HEK293 (cell line): Measurements from ENCODE around the gene C6orf89.

Experiments used
- CTCF ChIA-PET: fragments of 350-600 bp; formaldehyde crosslinking; extraction: SDS; loops from one replicate; lab custom pipeline; 2021; ENCODE audit warnings: antibody characterized with exemption; lab: Yijun Ruan, JAX
- POLR2A ChIA-PET: fragments of 300-600 bp; formaldehyde crosslinking; extraction: SDS; loops from one replicate; lab custom pipeline; 2020; ENCODE audit warnings: antibody characterized with exemption, inconsistent platforms; lab: Yijun Ruan, JAX
- H3K27ac ChIP-seq: fragments of 200-500 bp; sonication (Bioruptor generic); 2 replicates; pipeline ENCODE4 v1.5.1; 2014; ENCODE audit warnings: low read depth, low read length, control low read depth, inconsistent platforms; ENCODE audit errors: extremely low read depth
- H3K36me3 ChIP-seq, 2 experiments: fragments of 200-500 bp in 1 of 2; sonication (Bioruptor generic) in 1 of 2; 1 replicate in 1 of 2; 2 replicates in 1 of 2; pipeline ENCODE4 v1.5.1; 2014 to 2017; ENCODE audit warnings: inconsistent platforms in 2 of 2, low read length in 2 of 2; ENCODE audit not compliant: control insufficient read depth in 2 of 2, insufficient read depth in 1 of 2
- H3K4me1 ChIP-seq: fragments of 200-500 bp; sonication (Bioruptor generic); 2 replicates; pipeline ENCODE4 v1.5.1; 2014; ENCODE audit warnings: mild to moderate bottlenecking, low read length, inconsistent platforms; ENCODE audit not compliant: control insufficient read depth, insufficient read depth
- H3K4me3 ChIP-seq: 2 replicates; pipeline ENCODE4 v1.5.1; 2011; ENCODE audit warnings: low read depth, mild to moderate bottlenecking, control low read depth, low read length, moderate library complexity
- H3K9me3 ChIP-seq: fragments of 200-500 bp; sonication (Bioruptor generic); 2 replicates; pipeline ENCODE4 v1.5.1; 2014; ENCODE audit warnings: low read depth, low read length, inconsistent platforms; ENCODE audit not compliant: control insufficient read depth, insufficient read depth
- ELK4 ChIP-seq: IDR thresholded peaks from 2 replicates; pipeline ENCODE4 v1.6.1; 2011; ENCODE audit warnings: mild to moderate bottlenecking, low read depth, low read length, borderline replicate concordance
- PRDM10 ChIP-seq: fragments of 450-650 bp; formaldehyde crosslinking; IDR thresholded peaks from 2 replicates; pipeline ENCODE4 v1.5.1; 2016; ENCODE audit warnings: missing biosample characterization, missing genetic modification characterization
- SP3 ChIP-seq: fragments of 450-650 bp; formaldehyde crosslinking; IDR thresholded peaks from 2 replicates; pipeline ENCODE4 v1.5.1; 2016; ENCODE audit warnings: missing biosample characterization, missing genetic modification characterization
- ZIC2 ChIP-seq: fragments of 450-650 bp; formaldehyde crosslinking; IDR thresholded peaks from 2 replicates; pipeline ENCODE4 v1.5.1; 2016; ENCODE audit warnings: missing biosample characterization, missing genetic modification characterization
- ZNF37A ChIP-seq: fragments of 450-650 bp; IDR thresholded peaks from 2 replicates; pipeline ENCODE4 v1.5.1; 2018; ENCODE audit warnings: missing biosample characterization, missing genetic modification characterization
- ZNF394 ChIP-seq: fragments of 450-650 bp; formaldehyde crosslinking; IDR thresholded peaks from 2 replicates; pipeline ENCODE4 v1.5.1; 2016; ENCODE audit warnings: missing biosample characterization, missing genetic modification characterization, mild to moderate bottlenecking, moderate library complexity, borderline replicate concordance
- ZNF433 ChIP-seq: fragments of 450-650 bp; formaldehyde crosslinking; IDR thresholded peaks from 2 replicates; pipeline ENCODE4 v1.5.1; 2016; ENCODE audit warnings: missing biosample characterization, missing genetic modification characterization, low read depth
- ZNF585B ChIP-seq: fragments of 450-650 bp; formaldehyde crosslinking; IDR thresholded peaks from 2 replicates; pipeline ENCODE4 v1.5.1; 2016; ENCODE audit warnings: missing biosample characterization, missing genetic modification characterization

The C6orf89 gene

GRCh38 chr6:36969988-36970891, 84.5 kb downstream of the C6orf89 start:
- TF ChIP-seq ELK4, result no peak
- TF ChIP-seq SP3 (tag by site-specific recombination), result no peak
- TF ChIP-seq ZNF433 (tag by site-specific recombination), result no peak
- peak; percentile 68 for TF ChIP-seq PRDM10 (tag by site-specific recombination)
- TF ChIP-seq ZNF37A (tag by site-specific recombination), result no peak
- TF ChIP-seq ZNF585B (tag by site-specific recombination), result no peak
- ChIA-PET CTCF (interaction anchor here (0.5 to 1.6 kb wide), 2 partner anchors 48 to 65 kb away, joined by 4 read pairs; no protein-coding TSS in a partner anchor), POLR2A (interaction anchor here (1.1 to 1.6 kb wide), 2 partner anchors 16 kb away, joined by 4 to 6 read pairs; partner anchors contain the start of gene MTCH1)
- Histone ChIP-seq H3K9me3 (no peaks in the 10 kb centered on the region), H3K4me1 (no peaks in the 10 kb centered on the region), H3K4me3 (no peak overlapping the region), H3K36me3 (peaks cover 13 to 84% of the 10 kb centered on the region in 2 experiments; a peak in 2 of 3 replicates), H3K27ac (no peak overlapping the region)

DNA sequence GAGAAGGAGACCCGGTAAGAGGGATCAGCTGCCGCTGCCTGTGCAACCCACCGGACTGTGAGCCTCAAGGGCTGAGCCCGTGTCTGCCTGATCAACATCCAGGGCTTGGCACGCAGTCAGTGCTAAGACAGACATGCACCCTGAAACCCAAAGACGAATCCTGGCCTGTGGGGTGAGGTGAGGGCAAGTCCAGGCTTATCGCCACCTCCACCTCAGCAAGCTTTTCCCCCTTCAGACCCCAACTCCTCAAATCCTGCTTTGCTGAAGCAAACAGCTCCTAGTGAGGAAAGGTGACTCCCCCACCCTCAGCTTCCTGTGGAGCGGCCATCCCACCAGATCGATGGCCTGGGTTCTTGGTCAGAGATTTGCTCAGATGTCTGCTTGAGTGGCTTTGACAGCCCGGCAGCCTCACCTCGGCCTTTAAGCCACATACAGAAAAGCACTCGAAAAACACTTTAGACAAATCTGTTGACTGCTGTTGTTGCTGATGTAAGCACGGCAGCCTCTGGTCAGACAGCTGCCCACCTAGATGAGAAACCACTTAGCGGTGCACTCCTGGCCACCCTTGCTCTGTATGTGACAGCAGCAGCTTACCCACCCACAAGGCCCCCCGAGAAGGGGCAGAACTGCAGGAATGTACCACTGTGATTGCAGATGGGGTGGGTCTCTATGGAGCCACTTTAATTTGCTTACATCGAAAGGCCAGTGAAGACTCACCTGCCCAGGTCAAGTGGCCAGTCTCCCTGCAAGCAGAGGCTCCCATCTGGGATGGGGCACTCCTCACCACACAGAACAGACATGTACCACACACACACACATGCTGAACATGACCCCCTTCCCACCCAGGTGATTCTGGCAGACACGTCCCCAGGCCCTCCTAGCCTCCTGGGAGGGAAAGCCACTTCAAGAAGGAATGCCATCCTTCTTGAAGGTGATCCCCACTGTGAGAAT, 85.4 kb downstream of the C6orf89 start:
- Histone ChIP-seq H3K9me3 (no peaks in the 10 kb centered on the region), H3K4me3 (no peak overlapping the region), H3K27ac (no peak overlapping the region), H3K36me3 (peaks cover 13 to 93% of the 10 kb centered on the region in 2 experiments; a peak in 2 of 3 replicates), H3K4me1 (no peaks in the 10 kb centered on the region)
- ChIA-PET CTCF (interaction anchor here (0.5 to 1.8 kb wide), 3 partner anchors 47 to 355 kb away, joined by 3 to 4 read pairs (median 4); no protein-coding TSS in a partner anchor), POLR2A (interaction anchor here (1.1 kb wide), 1 partner anchor 15 kb away, joined by 4 read pairs; the partner anchor contains the start of gene MTCH1)
- peak; percentile 76 for TF ChIP-seq PRDM10 (tag by site-specific recombination)
- TF ChIP-seq ZNF394 (tag by site-specific recombination), result 0 out of 2 replicates have a peak, but pooled peaks have one; percentile 11
- TF ChIP-seq ZIC2, result no peak
